ENCODE data around the gene ARHGAP26. TPM values are rescaled to one million over a fixed set of nuclear protein-coding genes. Genes with fewer than 3 reads are reported as not detected.

ARHGAP26 gene
- total and polyA plus RNA-seq, 12 donors = 7.5 to 45.8 (median 37.2) TPM

DNA sequence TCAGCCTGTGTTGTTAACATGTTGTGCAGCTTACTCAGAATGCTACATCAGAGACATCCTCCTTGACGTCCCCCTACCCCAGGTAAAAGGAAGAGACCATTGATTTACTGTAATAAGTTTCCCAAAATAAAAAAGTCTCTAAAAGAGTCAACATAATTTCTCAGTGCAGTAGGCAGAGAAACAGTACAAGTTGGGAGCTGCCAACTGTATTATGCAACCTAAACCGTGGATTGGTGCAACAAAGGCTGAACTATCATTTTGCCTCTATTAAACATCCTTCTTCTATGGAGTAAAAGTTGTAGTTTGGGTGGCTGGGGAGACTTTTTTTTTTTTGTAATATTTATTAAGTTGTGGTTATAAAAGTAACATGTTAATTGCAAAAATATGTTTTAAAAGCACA, 425.3 kb downstream of the ARHGAP26 start:
- peaks cover 0 to 50% (median 36%) of the 10 kb centered on the region in 9 donors for H3K4me1 ChIP-seq
- ATAC-seq = peak in 2 of 8 donors; percentile 36 to 60
- H3K9me3 ChIP-seq = peaks cover 0 to 22% (median 6%) of the 10 kb centered on the region in 11 donors
- H3K4me3 ChIP-seq = no peak overlapping the region
- 39 to 45% methylated on average over 2 of the region's 2 CpGs for WGBS, 2 donors
- peak overlapping the region in 2 of 10 donors; percentile 5 to 31 for H3K27ac ChIP-seq
- no peaks in the 10 kb centered on the region for H3K36me3 ChIP-seq
- H3K27me3 ChIP-seq = no peaks in the 10 kb centered on the region
- intact Hi-C loops (cut with DNase I) = no loop called here
- DNase-seq = no peak
- TF ChIP-seq, protein P1, sequence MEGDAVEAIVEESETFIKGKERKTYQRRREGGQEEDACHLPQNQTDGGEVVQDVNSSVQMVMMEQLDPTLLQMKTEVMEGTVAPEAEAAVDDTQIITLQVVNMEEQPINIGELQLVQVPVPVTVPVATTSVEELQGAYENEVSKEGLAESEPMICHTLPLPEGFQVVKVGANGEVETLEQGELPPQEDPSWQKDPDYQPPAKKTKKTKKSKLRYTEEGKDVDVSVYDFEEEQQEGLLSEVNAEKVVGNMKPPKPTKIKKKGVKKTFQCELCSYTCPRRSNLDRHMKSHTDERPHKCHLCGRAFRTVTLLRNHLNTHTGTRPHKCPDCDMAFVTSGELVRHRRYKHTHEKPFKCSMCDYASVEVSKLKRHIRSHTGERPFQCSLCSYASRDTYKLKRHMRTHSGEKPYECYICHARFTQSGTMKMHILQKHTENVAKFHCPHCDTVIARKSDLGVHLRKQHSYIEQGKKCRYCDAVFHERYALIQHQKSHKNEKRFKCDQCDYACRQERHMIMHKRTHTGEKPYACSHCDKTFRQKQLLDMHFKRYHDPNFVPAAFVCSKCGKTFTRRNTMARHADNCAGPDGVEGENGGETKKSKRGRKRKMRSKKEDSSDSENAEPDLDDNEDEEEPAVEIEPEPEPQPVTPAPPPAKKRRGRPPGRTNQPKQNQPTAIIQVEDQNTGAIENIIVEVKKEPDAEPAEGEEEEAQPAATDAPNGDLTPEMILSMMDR (IDR thresholded peaks at IDR 0.05) = no peak

DNA sequence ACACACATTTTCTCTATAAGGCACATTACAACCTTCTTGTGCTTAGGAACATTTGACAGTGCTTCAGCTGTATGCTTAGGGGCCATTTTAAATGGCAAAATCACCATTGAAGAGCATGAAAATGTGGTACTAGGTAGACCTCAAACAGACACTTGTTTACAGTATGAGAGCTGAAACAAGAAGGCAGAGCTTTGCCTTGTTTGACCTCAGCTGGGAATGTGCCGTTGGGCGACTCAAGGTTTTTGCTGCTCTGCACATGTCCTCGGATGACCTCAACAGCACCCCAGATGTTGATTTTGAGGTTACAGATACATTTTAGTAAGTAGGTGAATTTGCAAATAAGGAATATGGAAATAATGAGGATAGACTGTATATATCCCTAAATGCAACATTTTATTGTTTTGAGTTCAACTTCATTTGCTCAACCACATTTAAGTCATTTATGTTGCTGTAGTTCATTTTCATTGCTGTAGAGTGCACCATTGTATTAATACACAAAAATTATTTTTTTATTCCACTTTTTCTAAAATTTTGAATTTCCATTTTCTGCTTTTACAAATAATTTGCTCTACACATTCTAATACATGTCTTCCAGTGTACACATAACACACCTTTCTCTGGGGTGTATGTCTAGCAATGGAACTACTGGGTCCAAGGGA, 426.6 kb downstream of the ARHGAP26 start:
- intact Hi-C loops (cut with DNase I) = no loop called here

DNA sequence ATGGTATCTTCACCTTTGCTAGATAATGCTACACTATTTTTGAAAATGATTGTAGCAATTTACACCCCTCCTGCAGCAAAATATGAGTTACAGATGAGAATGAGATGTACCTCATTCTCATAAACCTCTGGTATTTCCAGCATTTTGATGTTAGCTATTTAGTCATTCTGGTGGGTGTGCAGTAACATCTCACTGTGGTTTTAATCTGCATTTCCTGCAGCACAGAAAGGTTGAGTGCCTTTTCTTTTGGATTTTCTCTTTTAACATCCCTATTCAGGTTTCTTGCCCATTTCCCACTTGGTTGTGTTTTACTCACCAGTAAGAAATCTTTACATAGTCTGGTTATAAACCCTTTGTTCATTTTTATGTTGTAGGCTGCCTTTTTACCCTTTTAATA, 427.1 kb downstream of the ARHGAP26 start:
- TF ChIP-seq, protein P1 (IDR thresholded peaks at IDR 0.05) = no peak
- Histone ChIP-seq H3K27me3 (no peaks in the 10 kb centered on the region), H3K4me3 (no peak overlapping the region), H3K9me3 (peaks cover 0 to 20% (median 6%) of the 10 kb centered on the region in 11 donors), H3K27ac (no peak overlapping the region), H3K36me3 (no peaks in the 10 kb centered on the region), H3K4me1 (peaks cover 2 to 65% (median 45%) of the 10 kb centered on the region in 9 donors)
- no peak for ATAC-seq
- intact Hi-C loops (cut with DNase I) = no loop called here
- no peak for DNase-seq

More for the DNA sequence above, 426.6 kb downstream of the ARHGAP26 start:
- ATAC-seq (no peak), DNase-seq (no peak)
- 44 to 69% methylated on average over 3 of the region's 3 CpGs for WGBS, 2 donors
- H3K4me3 ChIP-seq = no peak overlapping the region
- no peak overlapping the region for H3K27ac ChIP-seq
- H3K4me1 ChIP-seq = peaks cover 2 to 62% (median 46%) of the 10 kb centered on the region in 9 donors
- H3K27me3 ChIP-seq = no peaks in the 10 kb centered on the region
- H3K9me3 ChIP-seq = peaks cover 0 to 17% (median 6%) of the 10 kb centered on the region in 11 donors
- TF ChIP-seq, protein P1 (IDR thresholded peaks at IDR 0.05) = no peak
- H3K36me3 ChIP-seq = no peaks in the 10 kb centered on the region

DNA sequence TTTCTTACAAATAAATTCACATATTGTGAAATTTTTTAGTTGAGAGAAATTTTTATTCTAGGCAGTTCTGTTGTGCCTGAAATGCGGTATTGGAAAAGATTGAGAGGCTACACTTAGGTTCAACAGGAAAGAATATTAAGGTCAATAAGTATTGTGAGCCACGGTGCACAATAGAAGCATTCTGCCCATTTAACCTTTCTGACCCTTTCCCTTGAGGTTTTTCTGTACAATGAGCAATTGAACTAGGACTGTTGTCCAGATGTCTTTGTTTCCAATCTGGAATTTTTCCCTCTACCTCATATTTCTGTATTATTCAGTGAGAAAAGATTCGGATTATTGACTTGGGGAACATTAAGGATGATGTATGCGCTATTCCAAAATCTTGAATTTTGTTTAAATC, 428.2 kb downstream of the ARHGAP26 start:
- Histone ChIP-seq H3K4me3 (no peak overlapping the region), H3K36me3 (no peaks in the 10 kb centered on the region), H3K27ac (no peak overlapping the region), H3K27me3 (no peaks in the 10 kb centered on the region), H3K9me3 (peaks cover 0 to 26% (median 6%) of the 10 kb centered on the region in 11 donors), H3K4me1 (peaks cover 2 to 65% (median 43%) of the 10 kb centered on the region in 9 donors)
- 74 to 82% methylated on average over 4 of the region's 4 CpGs for WGBS, 2 donors
- intact Hi-C loops (cut with DNase I) = no loop called here
- DNase-seq (no peak), ATAC-seq (no peak)
- TF ChIP-seq, protein P1 (IDR thresholded peaks at IDR 0.05) = no peak

Data from heart right ventricle (tissue), 16 donors.